HG03378 (cell line): ENCODE data around the gene STAM2.
A peak's percentile ranks its signal among the peaks of the same experiment; 100 is the strongest.
"Not testable (repeated sequence)": the region's sequence is repeated elsewhere in the genome, so short reads cannot be mapped to it uniquely, and the experiment has no call there.

Experiments used
- ATAC-seq: cut with Tn5 transposase; IDR thresholded peaks from one replicate; pipeline ENCODE4 v1.9.1; 2021; ENCODE audit warnings: mild to moderate bottlenecking, moderate library complexity; ENCODE audit not compliant: unreplicated experiment

The STAM2 gene

GRCh38 chr2:152115952-152116351 lies 59.6 kb downstream of the STAM2 start:
- ATAC-seq: no peak

- ATAC-seq: no peak
These were observed 61.2 kb downstream of the STAM2 start for GRCh38 chr2:152114366-152114765.

- ATAC-seq: not testable (repeated sequence)
These were observed 68.4 kb downstream of the STAM2 start for GRCh38 chr2:152107140-152107539.

- ATAC-seq: no peak
These were observed 69.1 kb downstream of the STAM2 start for GRCh38 chr2:152106464-152106863.

GRCh38 chr2:152103271-152103670 lies 72.3 kb downstream of the STAM2 start:
- no peak for ATAC-seq

GRCh38 chr2:152100961-152101360 lies 74.6 kb downstream of the STAM2 start:
- ATAC-seq: no peak

GRCh38 chr2:152099367-152100050 lies 76.1 kb downstream of the STAM2 start:
- ATAC-seq: no peak

- no peak for ATAC-seq
These were observed 76.8 kb downstream of the STAM2 start, which contains the start of gene CACNB4 for GRCh38 chr2:152098496-152099366. TSS of gene CACNB4 (minus strand) at chr2:152099044.

GRCh38 chr2:152097801-152098495 lies 77.6 kb downstream of the STAM2 start:
- ATAC-seq: no peak

- no peak for ATAC-seq
These were observed 78.2 kb downstream of the STAM2 start for GRCh38 chr2:152097290-152097800.

- no peak for ATAC-seq
These were observed 80.4 kb downstream of the STAM2 start for GRCh38 chr2:152095146-152095545.

- no peak for ATAC-seq
These were observed 81.5 kb downstream of the STAM2 start for GRCh38 chr2:152094014-152094413.

- no peak for ATAC-seq
These were observed 82.1 kb downstream of the STAM2 start for GRCh38 chr2:152093464-152093863.

GRCh38 chr2:152092095-152092494 lies 83.5 kb downstream of the STAM2 start:
- no peak for ATAC-seq

- not testable (repeated sequence) for ATAC-seq
These were observed 84.8 kb downstream of the STAM2 start for GRCh38 chr2:152090726-152091125.

- ATAC-seq: no peak
These were observed 86.3 kb downstream of the STAM2 start for GRCh38 chr2:152089238-152089637.

GRCh38 chr2:152088006-152088405 lies 87.6 kb downstream of the STAM2 start:
- no peak for ATAC-seq

GRCh38 chr2:152086231-152086630 lies 89.3 kb downstream of the STAM2 start:
- no peak for ATAC-seq

- no peak for ATAC-seq
These were observed 91.5 kb downstream of the STAM2 start for GRCh38 chr2:152084076-152084475.

GRCh38 chr2:152083202-152083875 lies 92.2 kb downstream of the STAM2 start:
- no peak for ATAC-seq

- peak; percentile 96 for ATAC-seq
These were observed 96.9 kb downstream of the STAM2 start for GRCh38 chr2:152078662-152079061.
